Fibroblast of villous mesenchyme (primary cell): ENCODE results near the gene HMGXB3. TPM values are rescaled to one million over a fixed set of nuclear protein-coding genes. Genes with fewer than 3 reads are reported as not detected.

Experiments
- DNase-seq: peaks from one replicate; pipeline ENCODE4 v3.0.0-alpha.2; 2010; ENCODE audit warnings: low read depth
- H3K4me3 ChIP-seq: 2 replicates; pipeline ENCODE4 v1.5.1; 2011; ENCODE audit warnings: low read depth, mild to moderate bottlenecking, low read length
- CTCF ChIP-seq: IDR thresholded peaks from 2 replicates; pipeline ENCODE4 v1.5.1; 2012; ENCODE audit warnings: low read depth, mild to moderate bottlenecking, low read length; ENCODE audit not compliant: insufficient read depth
- total RNA-seq: library from RNA; depleted of rRNA; stranded (reverse); fragments of >200 nt; gene quantifications from 2 replicates; pipeline ENCODE4 v1.2.3, GENCODE V29; 2012

Gene HMGXB3
- total RNA-seq, 1 donor: 45.3 TPM

- no peak for TF ChIP-seq CTCF
- DNase-seq: no peak
- H3K4me3 ChIP-seq: no peak overlapping the region
Observed at GRCh38 chr5:149988126-149988525, 12.4 kb upstream of the HMGXB3 start.

GRCh38 chr5:149990518-149991376, 9.8 kb upstream of the HMGXB3 start:
- peak; percentile 80 for DNase-seq
- peak; percentile 98 for TF ChIP-seq CTCF
- no peak overlapping the region for H3K4me3 ChIP-seq

GRCh38 chr5:149993471-149993870, 7.1 kb upstream of the HMGXB3 start:
- no peak for DNase-seq
- no peak overlapping the region for H3K4me3 ChIP-seq
- no peak for TF ChIP-seq CTCF

DNA sequence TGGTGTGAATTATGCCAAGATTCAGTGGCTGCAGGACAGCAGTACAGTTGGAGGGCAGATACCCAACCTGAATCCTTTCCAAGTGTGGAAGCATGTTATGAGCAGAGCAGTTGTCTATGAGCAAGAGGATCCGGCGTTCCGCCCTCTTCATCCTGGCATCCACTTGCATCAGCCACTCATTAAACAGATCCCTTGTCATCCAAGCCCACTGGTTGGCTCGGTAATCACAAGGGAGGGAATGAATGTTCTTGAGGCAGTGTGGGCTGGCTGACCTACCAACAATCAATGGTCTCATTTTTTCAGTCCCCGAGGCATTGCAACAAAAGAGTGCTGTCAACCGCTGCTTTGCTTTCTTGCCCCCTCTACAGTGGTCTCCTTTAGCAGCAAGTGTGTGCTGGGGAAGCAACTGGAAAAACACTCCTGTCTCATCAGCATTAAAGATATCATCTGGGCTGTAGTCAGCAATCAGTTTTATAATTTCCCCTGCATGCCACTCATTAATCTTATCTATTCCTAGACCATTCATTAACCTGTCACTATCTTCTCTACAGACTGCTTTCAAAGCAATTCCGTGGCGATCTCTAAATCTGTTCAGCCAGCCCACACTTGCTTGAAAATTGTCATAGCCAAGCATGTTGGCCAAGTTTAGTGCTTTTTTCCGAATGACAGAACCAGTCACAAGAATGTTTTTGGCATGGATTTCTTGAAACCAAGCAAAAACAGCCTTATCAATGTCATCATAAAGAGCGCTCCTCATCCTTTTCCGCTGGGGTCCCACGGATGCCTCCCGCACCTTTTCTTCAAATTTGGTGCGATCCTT, 4.9 kb upstream of the HMGXB3 start:
- DNase-seq: no peak
- no peak overlapping the region for H3K4me3 ChIP-seq
- TF ChIP-seq CTCF: no peak

- no peak overlapping the region for H3K4me3 ChIP-seq
- DNase-seq: no peak
- TF ChIP-seq CTCF: no peak
Observed at GRCh38 chr5:149996205-149996890, 4.2 kb upstream of the HMGXB3 start.

- no peak overlapping the region for H3K4me3 ChIP-seq
- no peak for DNase-seq
- no peak for TF ChIP-seq CTCF
Observed at GRCh38 chr5:149998281-149998680, 2.3 kb upstream of the HMGXB3 start.
